IMR-90 (cell line): ENCODE measurements around the gene ZNF385B. TPM values are rescaled to one million over a fixed set of nuclear protein-coding genes. Genes with fewer than 3 reads are reported as not detected.

Experiments used
- ATAC-seq: fragments of 200-7000 bp; cut with Tn5 transposase; 2 replicates; pipeline ENCODE4 v1.9.1; 2020; ENCODE audit warnings: low read depth, mild to moderate bottlenecking, moderate library complexity
- BruUV-seq: library from RNA; stranded (reverse); fragments of 400-500 nt; replicated peaks from 2 replicates; lab custom pipeline; 2021; lab: Mats Ljungman, UMichigan
- CTCF ChIA-PET: fragments of 300-600 bp; formaldehyde crosslinking; extraction: SDS; loops from one replicate; lab custom pipeline; 2021; ENCODE audit warnings: antibody characterized with exemption; lab: Yijun Ruan, JAX
- POLR2A ChIA-PET: fragments of 300-600 bp; sonication (Branson Sonifier 250); formaldehyde crosslinking; loops from one replicate; lab custom pipeline; 2022; ENCODE audit warnings: antibody characterized with exemption; ENCODE audit not compliant: unreplicated experiment; lab: Charles Lee
- DNase-seq: peaks from one replicate; pipeline ENCODE4 v3.0.0; 2013
- H2AFZ ChIP-seq: replicated peaks from 2 replicates; pipeline ENCODE3; 2013; ENCODE audit warnings: low read length, mild to moderate bottlenecking; ENCODE audit not compliant: poor library complexity
- H2AK5ac ChIP-seq: 2 replicates; pipeline ENCODE4 v1.6.1; 2013; ENCODE audit warnings: low read depth, low read length, inconsistent platforms
- H2AK9ac ChIP-seq: replicated peaks from 2 replicates; pipeline ENCODE3; 2013; ENCODE audit warnings: mild to moderate bottlenecking, low read depth, low read length, moderate library complexity; ENCODE audit not compliant: poor library complexity
- H2BK120ac ChIP-seq: 2 replicates; pipeline ENCODE4 v1.6.1; 2013; ENCODE audit warnings: low read depth, low read length, inconsistent platforms
- H2BK15ac ChIP-seq: 3 replicates; pipeline ENCODE4 v1.6.1; 2013; ENCODE audit warnings: low read depth, low read length, inconsistent platforms
- H2BK20ac ChIP-seq: 2 replicates; pipeline ENCODE4 v1.6.1; 2013; ENCODE audit warnings: low read depth, mild to moderate bottlenecking, inconsistent platforms, low read length, moderate library complexity
- H2BK5ac ChIP-seq: 2 replicates; pipeline ENCODE4 v1.6.1; 2013; ENCODE audit warnings: mild to moderate bottlenecking, low read depth, low read length, inconsistent platforms; ENCODE audit not compliant: poor library complexity, severe bottlenecking
- H3K14ac ChIP-seq: replicated peaks from 2 replicates; pipeline ENCODE4 v1.6.1; 2013; ENCODE audit warnings: low read depth, low read length, inconsistent platforms
- H3K18ac ChIP-seq: 2 replicates; pipeline ENCODE4 v1.6.1; 2013; ENCODE audit warnings: low read depth, low read length, control low read depth
- H3K23ac ChIP-seq: 2 replicates; pipeline ENCODE4 v1.6.1; 2013; ENCODE audit warnings: low read depth, low read length, inconsistent platforms
- H3K27ac ChIP-seq: 2 replicates; pipeline ENCODE4 v1.5.1; 2013; ENCODE audit warnings: mild to moderate bottlenecking, control low read depth, low read length; ENCODE audit not compliant: insufficient read depth
- H3K27me3 ChIP-seq: 2 replicates; pipeline ENCODE4 v1.6.1; 2013; ENCODE audit warnings: low read length; ENCODE audit not compliant: control insufficient read depth, insufficient read depth
- H3K36me3 ChIP-seq: 2 replicates; pipeline ENCODE4 v1.6.1; 2013; ENCODE audit warnings: low read length, mixed read lengths; ENCODE audit not compliant: control insufficient read depth, insufficient read depth
- H3K4ac ChIP-seq: 2 replicates; pipeline ENCODE4 v1.6.1; 2013; ENCODE audit warnings: low read depth, low read length, inconsistent platforms
- H3K4me1 ChIP-seq: 2 replicates; pipeline ENCODE4 v1.6.1; 2013; ENCODE audit warnings: low read length, mixed read lengths; ENCODE audit not compliant: control insufficient read depth, insufficient read depth
- H3K4me2 ChIP-seq: 2 replicates; pipeline ENCODE4 v1.6.1; 2013; ENCODE audit warnings: low read depth, mild to moderate bottlenecking, control low read depth, low read length, moderate library complexity
- H3K4me3 ChIP-seq: 2 replicates; pipeline ENCODE4 v1.5.1; 2013; ENCODE audit warnings: low read depth, mild to moderate bottlenecking, control low read depth, low read length, moderate library complexity; ENCODE audit not compliant: insufficient read depth
- H3K56ac ChIP-seq: 2 replicates; pipeline ENCODE4 v1.6.1; 2013; ENCODE audit warnings: low read length, inconsistent platforms; ENCODE audit not compliant: insufficient read depth; ENCODE audit errors: extremely low read depth
- H3K79me1 ChIP-seq, 2 experiments: 2 replicates each; pipeline ENCODE4 v1.6.1; 2013; ENCODE audit warnings: low read length in 2 of 2, inconsistent platforms in 1 of 2, low read depth in 1 of 2
- H3K9ac ChIP-seq: 2 replicates; pipeline ENCODE4 v1.6.1; 2013; ENCODE audit warnings: low read depth, low read length, control low read depth
- H3K9me1 ChIP-seq: 2 replicates; pipeline ENCODE4 v1.6.1; 2013; ENCODE audit warnings: low read length, inconsistent platforms; ENCODE audit not compliant: insufficient read depth
- H3K9me3 ChIP-seq: 2 replicates; pipeline ENCODE4 v1.6.1; 2013; ENCODE audit warnings: low read length; ENCODE audit not compliant: control insufficient read depth, insufficient read depth
- H4K20me1 ChIP-seq: 2 replicates; pipeline ENCODE4 v1.6.1; 2013; ENCODE audit warnings: low read length, inconsistent platforms; ENCODE audit not compliant: insufficient read depth
- H4K5ac ChIP-seq: 2 replicates; pipeline ENCODE4 v1.6.1; 2013; ENCODE audit warnings: mild to moderate bottlenecking, low read depth, low read length, control low read depth
- H4K8ac ChIP-seq, 2 experiments: 2 replicates each; pipeline ENCODE4 v1.6.1; 2013; ENCODE audit warnings: low read depth in 2 of 2, low read length in 2 of 2, control low read depth in 1 of 2, inconsistent platforms in 1 of 2
- H4K91ac ChIP-seq: 2 replicates; pipeline ENCODE4 v1.6.1; 2013; ENCODE audit warnings: low read depth, low read length, inconsistent platforms; ENCODE audit not compliant: insufficient read depth
- BHLHE40 ChIP-seq: fragments of 150-350 bp; IDR thresholded peaks from 2 replicates; pipeline ENCODE4 v1.6.1; 2016; ENCODE audit warnings: mild to moderate bottlenecking, low read depth, low read length
- CEBPB ChIP-seq: IDR thresholded peaks from 2 replicates; pipeline ENCODE4 v1.6.1; 2012; ENCODE audit warnings: low read depth, low read length, improper control_type of control experiment
- CHD1 ChIP-seq: IDR thresholded peaks from 2 replicates; pipeline ENCODE4 v1.6.1; 2012; ENCODE audit warnings: low read depth, low read length, improper control_type of control experiment
- ELK1 ChIP-seq: fragments of 150-350 bp; IDR thresholded peaks from 2 replicates; pipeline ENCODE4 v1.6.1; 2016; ENCODE audit warnings: low read depth, mild to moderate bottlenecking, low read length, moderate library complexity, borderline replicate concordance
- FOS ChIP-seq: fragments of 150-350 bp; IDR thresholded peaks from 2 replicates; pipeline ENCODE4 v1.6.1; 2016; ENCODE audit warnings: low read depth, low read length
- MAFK ChIP-seq: IDR thresholded peaks from 2 replicates; pipeline ENCODE4 v1.6.1; 2012; ENCODE audit warnings: low read depth, low read length, improper control_type of control experiment
- MAZ ChIP-seq: IDR thresholded peaks from 2 replicates; pipeline ENCODE4 v1.6.1; 2012; ENCODE audit warnings: low read depth, mild to moderate bottlenecking, low read length, improper control_type of control experiment, moderate library complexity, borderline replicate concordance
- MXI1 ChIP-seq: IDR thresholded peaks from 2 replicates; pipeline ENCODE4 v1.6.1; 2012; ENCODE audit warnings: low read depth, mild to moderate bottlenecking, low read length, moderate library complexity, borderline replicate concordance
- NFE2L2 ChIP-seq: fragments of 150-350 bp; IDR thresholded peaks from 2 replicates; pipeline ENCODE4 v1.6.1; 2016; ENCODE audit warnings: low read depth, mild to moderate bottlenecking, low read length
- POLR2A ChIP-seq: IDR thresholded peaks from 2 replicates; pipeline ENCODE4 v1.6.1; 2012; ENCODE audit warnings: mild to moderate bottlenecking, low read depth, low read length
- RAD21 ChIP-seq: IDR thresholded peaks from 2 replicates; pipeline ENCODE4 v1.6.1; 2012; ENCODE audit warnings: low read length, improper control_type of control experiment
- RCOR1 ChIP-seq: IDR thresholded peaks from 2 replicates; pipeline ENCODE4 v1.6.1; 2012; ENCODE audit warnings: mild to moderate bottlenecking, low read length, improper control_type of control experiment; ENCODE audit not compliant: insufficient replicate concordance
- RFX5 ChIP-seq: IDR thresholded peaks from 2 replicates; pipeline ENCODE4 v1.8.0; 2012; ENCODE audit warnings: low read depth, mild to moderate bottlenecking, low read length, moderate library complexity
- SMC3 ChIP-seq: fragments of 150-350 bp; IDR thresholded peaks from 2 replicates; pipeline ENCODE4 v1.6.1; 2016; ENCODE audit warnings: low read depth, mild to moderate bottlenecking, antibody characterized with exemption, low read length, moderate library complexity
- USF2 ChIP-seq: fragments of 150-350 bp; IDR thresholded peaks from 2 replicates; pipeline ENCODE4 v1.6.1; 2017; ENCODE audit warnings: mild to moderate bottlenecking, antibody characterized with exemption, low read length, low read depth
- WGBS, 2 experiments: methylation state at CpG; one replicate each; pipeline versions ENCODE4 v1.1.5 to v1.1.7; 2013; ENCODE audit warnings: missing lambda C conversion rate in 2 of 2; ENCODE audit not compliant: insufficient read length in 1 of 2; ENCODE audit errors: extremely low coverage in 2 of 2; 5-methylcytosine and 5-hydroxymethylcytosine counted together
- dilution Hi-C: fragments of 300-500 bp; cut with HindIII; formaldehyde crosslinking; loops from one replicate; pipeline ENCODE4 v1.14.3; 2018; ENCODE audit warnings: low sequenced_read_pairs; ENCODE audit not compliant: unreplicated experiment
- in situ Hi-C: fragments of 300-500 bp; cut with MboI; formaldehyde crosslinking; loops from 3 replicates; pipeline ENCODE4 v1.14.3; 2019; ENCODE audit warnings: low sequenced_read_pairs, inconsistent platforms, mixed read lengths
- intact Hi-C: fragments of 100-400 bp; cut with micrococcal nuclease; formaldehyde crosslinking; loops from 2 replicates; pipeline ENCODE4 v1.10.0; 2022
- polyA plus RNA-seq, 3 experiments: library from polyadenylated mRNA; depleted of rRNA; stranded (reverse); fragments of >200 nt; gene quantifications; 2 replicates each; pipeline ENCODE4 v1.2.3, GENCODE V29; 2012; ENCODE audit warnings: low replicate concordance in 1 of 3
- total RNA-seq: library from RNA; depleted of rRNA; stranded (reverse); fragments of >200 nt; gene quantifications from 2 replicates; pipeline ENCODE4 v1.2.3, GENCODE V29; 2012
- TF ChIP-seq, protein P1 (sequence below): conservative IDR thresholded peaks from 2 replicates; pipeline ENCODE4 v1.5.1; 2012; ENCODE audit warnings: mild to moderate bottlenecking, low read depth, low read length, improper control_type of control experiment

ZNF385B gene
- total and polyA plus RNA-seq, 2 of the 4 experiments (the other 2 are of a cell fraction) = not detected

DNA sequence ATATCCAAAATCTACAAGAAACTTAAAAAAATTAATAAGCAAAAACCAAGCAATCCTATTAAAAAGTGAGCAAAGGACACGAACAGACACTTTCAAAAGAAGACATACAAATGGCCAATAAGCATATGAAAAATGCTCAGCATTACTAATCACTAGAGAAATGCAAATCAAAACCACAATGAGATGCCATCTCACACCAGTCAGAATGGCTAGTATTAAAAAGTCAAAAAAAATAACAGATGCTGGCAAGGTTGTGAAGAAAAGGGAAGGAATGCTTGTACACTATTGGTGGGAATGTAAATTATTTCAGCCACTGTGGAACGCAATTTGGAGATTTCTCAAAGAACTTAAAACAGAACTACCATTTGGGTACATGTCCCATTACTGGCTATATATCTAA, 467.9 kb downstream of the ZNF385B start:
- WGBS, 2 experiments = no CpG with 5 or more reads among the region's 2 CpGs
- H4K20me1 ChIP-seq = no peaks in the 10 kb centered on the region
- POLR2A ChIA-PET = no interaction called here
- BruUV-seq = no TSS peak
- H4K5ac ChIP-seq = no peak overlapping the region
- H2AK9ac ChIP-seq = no peak overlapping the region
- no peak overlapping the region for H2AFZ ChIP-seq
- no peak overlapping the region for H3K4me3 ChIP-seq
- dilution Hi-C loops = no loop called here
- intact Hi-C loops = no loop called here
- no peak for DNase-seq
- no peak overlapping the region for H3K4me2 ChIP-seq
- H2BK5ac ChIP-seq = no peak overlapping the region
- no peak overlapping the region for H3K4ac ChIP-seq
- H4K8ac ChIP-seq = no peak overlapping the region
- no peaks in the 10 kb centered on the region for H3K27me3 ChIP-seq
- no peaks in the 10 kb centered on the region for H3K9me3 ChIP-seq
- H2BK15ac ChIP-seq = no peak overlapping the region
- H2BK120ac ChIP-seq = no peak overlapping the region
- no peak overlapping the region for H3K56ac ChIP-seq
- H4K91ac ChIP-seq = no peak overlapping the region
- H2AK5ac ChIP-seq = no peak overlapping the region
- H3K18ac ChIP-seq = no peak overlapping the region
- CTCF ChIA-PET = no interaction called here
- no peaks in the 10 kb centered on the region for H3K36me3 ChIP-seq
- ATAC-seq = no peak
- no peak overlapping the region for H3K27ac ChIP-seq
- TF ChIP-seq CEBPB (no peak), USF2 (no peak), BHLHE40 (no peak), POLR2A (no peak), RFX5 (no peak), RAD21 (no peak), MAFK (no peak), SMC3 (no peak), MXI1 (no peak), ELK1 (no peak), CHD1 (no peak), RCOR1 (no peak), NFE2L2 (no peak), FOS (no peak), MAZ (no peak)
- TF ChIP-seq, protein P1, sequence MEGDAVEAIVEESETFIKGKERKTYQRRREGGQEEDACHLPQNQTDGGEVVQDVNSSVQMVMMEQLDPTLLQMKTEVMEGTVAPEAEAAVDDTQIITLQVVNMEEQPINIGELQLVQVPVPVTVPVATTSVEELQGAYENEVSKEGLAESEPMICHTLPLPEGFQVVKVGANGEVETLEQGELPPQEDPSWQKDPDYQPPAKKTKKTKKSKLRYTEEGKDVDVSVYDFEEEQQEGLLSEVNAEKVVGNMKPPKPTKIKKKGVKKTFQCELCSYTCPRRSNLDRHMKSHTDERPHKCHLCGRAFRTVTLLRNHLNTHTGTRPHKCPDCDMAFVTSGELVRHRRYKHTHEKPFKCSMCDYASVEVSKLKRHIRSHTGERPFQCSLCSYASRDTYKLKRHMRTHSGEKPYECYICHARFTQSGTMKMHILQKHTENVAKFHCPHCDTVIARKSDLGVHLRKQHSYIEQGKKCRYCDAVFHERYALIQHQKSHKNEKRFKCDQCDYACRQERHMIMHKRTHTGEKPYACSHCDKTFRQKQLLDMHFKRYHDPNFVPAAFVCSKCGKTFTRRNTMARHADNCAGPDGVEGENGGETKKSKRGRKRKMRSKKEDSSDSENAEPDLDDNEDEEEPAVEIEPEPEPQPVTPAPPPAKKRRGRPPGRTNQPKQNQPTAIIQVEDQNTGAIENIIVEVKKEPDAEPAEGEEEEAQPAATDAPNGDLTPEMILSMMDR = no peak
- in situ Hi-C loops = no loop called here
- H2BK20ac ChIP-seq = no peak overlapping the region
- H3K23ac ChIP-seq = no peak overlapping the region
- H3K4me1 ChIP-seq = no peaks in the 10 kb centered on the region
- no peak overlapping the region for H3K14ac ChIP-seq
- no peak overlapping the region for H3K9ac ChIP-seq
- no peaks in the 10 kb centered on the region for H3K79me1 ChIP-seq
- no peaks in the 10 kb centered on the region for H3K9me1 ChIP-seq
